Measurements from ENCODE around the gene EPC1.
"Not testable (repeated sequence)": the region's sequence is repeated elsewhere in the genome, so short reads cannot be mapped to it uniquely, and the experiment has no call there.

DNA sequence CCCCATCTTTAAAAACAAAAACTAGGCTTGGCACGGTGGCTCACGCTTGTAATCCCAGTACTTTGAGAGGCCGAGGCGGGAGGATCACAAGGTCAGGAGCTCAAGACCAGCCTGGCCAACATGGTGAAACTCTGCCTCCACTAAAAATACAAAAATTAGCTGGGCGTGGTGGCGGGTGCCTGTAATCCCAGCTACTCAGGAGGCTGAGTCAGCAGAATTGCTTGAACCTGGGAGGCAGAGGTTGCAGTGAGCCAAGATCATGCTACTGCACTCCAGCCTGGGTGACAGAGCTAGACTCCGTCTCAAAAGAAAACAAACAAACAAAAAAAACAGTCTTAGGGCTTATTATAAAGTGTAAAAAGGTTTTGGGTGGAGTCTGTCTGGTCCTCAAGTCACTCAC lies 117.2 kb downstream of the EPC1 start:
- TF ChIP-seq ZNF121 (tag by site-specific recombination; IDR thresholded peaks at IDR 0.05); FEZF1 (tag by site-specific recombination; IDR thresholded peaks at IDR 0.05); ZNF274 (IDR thresholded peaks at IDR 0.05; ENCODE audit: low read length); ZNF274 (tag by site-specific recombination; IDR thresholded peaks at IDR 0.05; ENCODE audit: borderline replicate concordance); PATZ1 (tag by site-specific recombination; IDR thresholded peaks at IDR 0.05); HOXC10 (CRISPR knock-in tag; IDR thresholded peaks at IDR 0.05); ZNF558 (tag by site-specific recombination; IDR thresholded peaks at IDR 0.05); ZNF214 (tag by site-specific recombination; IDR thresholded peaks at IDR 0.05; ENCODE audit: borderline replicate concordance); CTCF (tag by site-specific recombination; IDR thresholded peaks at IDR 0.05); ZNF580 (tag by site-specific recombination; IDR thresholded peaks at IDR 0.05); ZNF529 (tag by site-specific recombination; IDR thresholded peaks at IDR 0.05; ENCODE audit: insufficient replicate concordance): not testable (repeated sequence)
- TF ChIP-seq, protein P1, sequence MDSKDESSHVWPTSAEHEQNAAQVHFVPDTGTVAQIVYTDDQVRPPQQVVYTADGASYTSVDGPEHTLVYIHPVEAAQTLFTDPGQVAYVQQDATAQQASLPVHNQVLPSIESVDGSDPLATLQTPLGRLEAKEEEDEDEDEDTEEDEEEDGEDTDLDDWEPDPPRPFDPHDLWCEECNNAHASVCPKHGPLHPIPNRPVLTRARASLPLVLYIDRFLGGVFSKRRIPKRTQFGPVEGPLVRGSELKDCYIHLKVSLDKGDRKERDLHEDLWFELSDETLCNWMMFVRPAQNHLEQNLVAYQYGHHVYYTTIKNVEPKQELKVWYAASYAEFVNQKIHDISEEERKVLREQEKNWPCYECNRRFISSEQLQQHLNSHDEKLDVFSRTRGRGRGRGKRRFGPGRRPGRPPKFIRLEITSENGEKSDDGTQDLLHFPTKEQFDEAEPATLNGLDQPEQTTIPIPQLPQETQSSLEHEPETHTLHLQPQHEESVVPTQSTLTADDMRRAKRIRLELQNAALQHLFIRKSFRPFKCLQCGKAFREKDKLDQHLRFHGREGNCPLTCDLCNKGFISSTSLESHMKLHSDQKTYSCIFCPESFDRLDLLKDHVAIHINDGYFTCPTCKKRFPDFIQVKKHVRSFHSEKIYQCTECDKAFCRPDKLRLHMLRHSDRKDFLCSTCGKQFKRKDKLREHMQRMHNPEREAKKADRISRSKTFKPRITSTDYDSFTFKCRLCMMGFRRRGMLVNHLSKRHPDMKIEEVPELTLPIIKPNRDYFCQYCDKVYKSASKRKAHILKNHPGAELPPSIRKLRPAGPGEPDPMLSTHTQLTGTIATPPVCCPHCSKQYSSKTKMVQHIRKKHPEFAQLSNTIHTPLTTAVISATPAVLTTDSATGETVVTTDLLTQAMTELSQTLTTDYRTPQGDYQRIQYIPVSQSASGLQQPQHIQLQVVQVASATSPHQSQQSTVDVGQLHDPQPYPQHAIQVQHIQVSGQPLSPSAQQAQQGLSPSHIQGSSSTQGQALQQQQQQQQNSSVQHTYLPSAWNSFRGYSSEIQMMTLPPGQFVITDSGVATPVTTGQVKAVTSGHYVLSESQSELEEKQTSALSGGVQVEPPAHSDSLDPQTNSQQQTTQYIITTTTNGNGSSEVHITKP (tag by site-specific recombination; IDR thresholded peaks at IDR 0.05), result not testable (repeated sequence)
- TF ChIP-seq, protein P2, sequence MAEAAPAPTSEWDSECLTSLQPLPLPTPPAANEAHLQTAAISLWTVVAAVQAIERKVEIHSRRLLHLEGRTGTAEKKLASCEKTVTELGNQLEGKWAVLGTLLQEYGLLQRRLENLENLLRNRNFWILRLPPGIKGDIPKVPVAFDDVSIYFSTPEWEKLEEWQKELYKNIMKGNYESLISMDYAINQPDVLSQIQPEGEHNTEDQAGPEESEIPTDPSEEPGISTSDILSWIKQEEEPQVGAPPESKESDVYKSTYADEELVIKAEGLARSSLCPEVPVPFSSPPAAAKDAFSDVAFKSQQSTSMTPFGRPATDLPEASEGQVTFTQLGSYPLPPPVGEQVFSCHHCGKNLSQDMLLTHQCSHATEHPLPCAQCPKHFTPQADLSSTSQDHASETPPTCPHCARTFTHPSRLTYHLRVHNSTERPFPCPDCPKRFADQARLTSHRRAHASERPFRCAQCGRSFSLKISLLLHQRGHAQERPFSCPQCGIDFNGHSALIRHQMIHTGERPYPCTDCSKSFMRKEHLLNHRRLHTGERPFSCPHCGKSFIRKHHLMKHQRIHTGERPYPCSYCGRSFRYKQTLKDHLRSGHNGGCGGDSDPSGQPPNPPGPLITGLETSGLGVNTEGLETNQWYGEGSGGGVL (tag by site-specific recombination; IDR thresholded peaks at IDR 0.05), result not testable (repeated sequence)
